Measurements from ENCODE around the gene MAK. TPM values are rescaled to one million over a fixed set of nuclear protein-coding genes. Genes with fewer than 3 reads are reported as not detected.

MAK gene
- total RNA-seq, 2 donors from 2014 or later = 0.18 to 0.35 TPM

DNA sequence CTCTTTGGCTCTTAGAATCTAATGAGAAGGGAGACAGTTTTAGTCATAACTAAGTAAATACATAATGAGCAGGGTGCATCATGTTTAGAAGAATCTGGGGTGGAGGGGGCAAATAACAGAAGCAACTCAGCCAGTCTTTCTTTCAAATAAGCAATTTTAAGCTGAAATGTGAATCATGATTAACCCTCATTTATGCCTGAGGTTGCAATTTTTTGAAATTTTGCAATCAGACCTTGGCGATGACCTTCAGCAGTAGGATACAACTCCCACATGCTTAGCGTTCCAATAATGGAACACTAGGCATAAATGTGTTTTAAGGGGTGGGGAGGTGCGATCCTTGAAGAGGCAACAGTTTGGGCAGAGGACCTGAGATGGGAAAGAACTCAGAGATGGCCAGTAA, 60.1 kb downstream of the MAK start:
- H3K9ac ChIP-seq (ENCODE audit: extremely low read depth, low read length, poor library complexity, severe bottlenecking) = no peak overlapping the region
- H3K9me3 ChIP-seq (ENCODE audit: control insufficient read depth, low read length) = no peaks in the 10 kb centered on the region
- Mint-ChIP-seq H3K4me3 (no peak overlapping the region), H3K36me3 (ENCODE audit: low read depth) (peaks cover 64% of the 10 kb centered on the region), H3K4me1 (no peaks in the 10 kb centered on the region), H3K27me3 (ENCODE audit: insufficient read depth) (no peaks in the 10 kb centered on the region), H3K27ac (no peak overlapping the region), H3K9me3 (no peaks in the 10 kb centered on the region)
- no peak for DNase-seq
- H3K4me1 ChIP-seq (ENCODE audit: control insufficient read depth, insufficient read depth, low read length) = no peaks in the 10 kb centered on the region
- 98 to 100% methylated on average over 3 of the region's 3 CpGs for WGBS, 2 experiments (ENCODE audit: insufficient coverage in 1 of 2, insufficient read length in 1 of 2)
- TF ChIP-seq, protein P1, sequence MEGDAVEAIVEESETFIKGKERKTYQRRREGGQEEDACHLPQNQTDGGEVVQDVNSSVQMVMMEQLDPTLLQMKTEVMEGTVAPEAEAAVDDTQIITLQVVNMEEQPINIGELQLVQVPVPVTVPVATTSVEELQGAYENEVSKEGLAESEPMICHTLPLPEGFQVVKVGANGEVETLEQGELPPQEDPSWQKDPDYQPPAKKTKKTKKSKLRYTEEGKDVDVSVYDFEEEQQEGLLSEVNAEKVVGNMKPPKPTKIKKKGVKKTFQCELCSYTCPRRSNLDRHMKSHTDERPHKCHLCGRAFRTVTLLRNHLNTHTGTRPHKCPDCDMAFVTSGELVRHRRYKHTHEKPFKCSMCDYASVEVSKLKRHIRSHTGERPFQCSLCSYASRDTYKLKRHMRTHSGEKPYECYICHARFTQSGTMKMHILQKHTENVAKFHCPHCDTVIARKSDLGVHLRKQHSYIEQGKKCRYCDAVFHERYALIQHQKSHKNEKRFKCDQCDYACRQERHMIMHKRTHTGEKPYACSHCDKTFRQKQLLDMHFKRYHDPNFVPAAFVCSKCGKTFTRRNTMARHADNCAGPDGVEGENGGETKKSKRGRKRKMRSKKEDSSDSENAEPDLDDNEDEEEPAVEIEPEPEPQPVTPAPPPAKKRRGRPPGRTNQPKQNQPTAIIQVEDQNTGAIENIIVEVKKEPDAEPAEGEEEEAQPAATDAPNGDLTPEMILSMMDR (conservative IDR thresholded peaks at IDR 0.05) = no peak
- H3K27me3 ChIP-seq (ENCODE audit: control insufficient read depth, insufficient read depth, low read length, poor library complexity, severe bottlenecking) = no peaks in the 10 kb centered on the region
- no peak overlapping the region for H3K27ac ChIP-seq (ENCODE audit: low read depth, low read length)
- H3K4me3 ChIP-seq (ENCODE audit: low read length) = no peak overlapping the region
- H3K36me3 ChIP-seq (ENCODE audit: control insufficient read depth, insufficient read depth, low read length) = peaks cover 87% of the 10 kb centered on the region

DNA sequence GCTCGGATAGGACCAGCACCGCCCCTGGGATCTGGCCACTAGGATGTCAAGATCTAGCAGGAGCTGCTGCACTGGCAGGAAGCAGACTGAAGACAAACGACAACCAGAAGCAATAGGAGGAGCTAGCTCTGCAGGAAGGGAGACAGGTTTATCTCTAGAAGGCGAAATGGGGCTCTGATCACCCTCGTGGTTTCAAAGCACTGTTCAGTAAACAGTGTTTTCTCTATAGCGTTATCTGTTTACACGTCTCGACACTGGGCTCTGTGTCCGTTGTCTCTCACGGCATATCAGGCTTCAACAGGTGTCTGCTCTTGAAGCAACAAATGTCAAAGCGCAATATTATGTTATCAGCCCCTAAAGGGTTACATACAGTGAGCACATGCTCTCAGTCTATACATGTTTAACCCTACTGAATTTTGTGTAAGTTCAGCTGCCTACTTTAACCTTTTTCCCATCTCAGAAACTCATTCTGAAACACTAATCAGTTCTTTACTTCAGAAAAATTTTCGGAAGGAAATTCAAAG, 66.9 kb downstream of the MAK start:
- no peak overlapping the region for H3K27ac Mint-ChIP-seq
- no peak for DNase-seq
- H3K27ac ChIP-seq (ENCODE audit: low read depth, low read length) = no peak overlapping the region
- no peaks in the 10 kb centered on the region for H3K27me3 Mint-ChIP-seq (ENCODE audit: insufficient read depth)
- no peaks in the 10 kb centered on the region for H3K9me3 Mint-ChIP-seq
- H3K4me1 ChIP-seq (ENCODE audit: control insufficient read depth, insufficient read depth, low read length) = no peaks in the 10 kb centered on the region
- H3K4me1 Mint-ChIP-seq = peaks cover 12% of the 10 kb centered on the region
- whole genome bisulfite sequencing, 2 experiments (ENCODE audit: insufficient coverage in 1 of 2, insufficient read length in 1 of 2) = 83 to 87% methylated on average over 12 of the region's 12 CpGs
- no peaks in the 10 kb centered on the region for H3K9me3 ChIP-seq (ENCODE audit: control insufficient read depth, low read length)
- no peak overlapping the region for H3K4me3 ChIP-seq (ENCODE audit: low read length)
- H3K9ac ChIP-seq (ENCODE audit: extremely low read depth, low read length, poor library complexity, severe bottlenecking) = no peak overlapping the region
- peaks cover 53% of the 10 kb centered on the region for H3K36me3 Mint-ChIP-seq (ENCODE audit: low read depth)
- H3K4me3 Mint-ChIP-seq = no peak overlapping the region
- peaks cover 74% of the 10 kb centered on the region for H3K36me3 ChIP-seq (ENCODE audit: control insufficient read depth, insufficient read depth, low read length)
- H3K27me3 ChIP-seq (ENCODE audit: control insufficient read depth, insufficient read depth, low read length, poor library complexity, severe bottlenecking) = no peaks in the 10 kb centered on the region
- TF ChIP-seq, protein P1 (conservative IDR thresholded peaks at IDR 0.05) = peak; percentile 43

DNA sequence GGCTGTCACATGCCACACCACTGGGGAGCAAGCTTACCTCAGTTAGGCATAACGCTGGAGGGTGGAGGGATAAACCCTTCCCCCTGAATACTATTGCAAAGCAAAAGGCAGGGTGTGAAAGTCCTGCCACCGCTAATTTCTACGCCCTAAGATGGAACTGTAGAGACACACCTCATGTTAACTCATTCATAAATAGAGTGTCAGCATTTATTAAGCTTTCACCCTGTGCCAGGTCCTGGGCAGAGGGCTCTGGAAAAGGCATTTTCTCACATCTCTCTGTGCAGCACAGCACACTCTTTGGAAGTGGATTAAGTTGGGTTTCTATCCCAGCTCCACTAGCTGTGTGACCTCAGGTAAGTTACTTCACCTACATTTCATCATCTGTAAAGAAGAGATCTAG, 68.9 kb downstream of the MAK start:
- Histone ChIP-seq H3K27ac (ENCODE audit: low read depth, low read length) (no peak overlapping the region), H3K9ac (ENCODE audit: extremely low read depth, low read length, poor library complexity, severe bottlenecking) (no peak overlapping the region), H3K36me3 (ENCODE audit: control insufficient read depth, insufficient read depth, low read length) (peaks cover 62% of the 10 kb centered on the region), H3K4me1 (ENCODE audit: control insufficient read depth, insufficient read depth, low read length) (no peaks in the 10 kb centered on the region), H3K27me3 (ENCODE audit: control insufficient read depth, insufficient read depth, low read length, poor library complexity, severe bottlenecking) (no peaks in the 10 kb centered on the region), H3K4me3 (ENCODE audit: low read length) (no peak overlapping the region), H3K9me3 (ENCODE audit: control insufficient read depth, low read length) (no peaks in the 10 kb centered on the region)
- H3K4me3 Mint-ChIP-seq = no peak overlapping the region
- no peaks in the 10 kb centered on the region for H3K9me3 Mint-ChIP-seq
- no peak for DNase-seq
- H3K27ac Mint-ChIP-seq = peak overlapping the region; percentile 38
- peaks cover 34% of the 10 kb centered on the region for H3K36me3 Mint-ChIP-seq (ENCODE audit: low read depth)
- 95 to 100% methylated on average over 3 of the region's 3 CpGs for WGBS, 2 experiments (ENCODE audit: insufficient coverage in 1 of 2, insufficient read length in 1 of 2)
- no peaks in the 10 kb centered on the region for H3K27me3 Mint-ChIP-seq (ENCODE audit: insufficient read depth)
- TF ChIP-seq, protein P1 (conservative IDR thresholded peaks at IDR 0.05) = no peak
- H3K4me1 Mint-ChIP-seq = peaks cover 12% of the 10 kb centered on the region
